H1 (cell line): ENCODE results near the gene ZNF469. TPM values are rescaled to one million over a fixed set of nuclear protein-coding genes. Genes with fewer than 3 reads are reported as not detected.

Experiments
- RFX5 ChIP-seq: IDR thresholded peaks from 2 replicates; pipeline ENCODE4 v1.6.1; 2011; ENCODE audit warnings: low read depth, low read length, improper control_type of control experiment, borderline replicate concordance
- polyA plus RNA-seq, 7 experiments: library from polyadenylated mRNA; depleted of rRNA in 3 of 7; stranded (reverse) in 5 of 7; unstranded in 2 of 7; fragments of >200 nt in 5 of 7; fragments of 200-250 nt in 2 of 7; gene quantifications; 1 replicate in 5 of 7; 2 replicates in 1 of 7; 4 replicates in 1 of 7; pipeline versions ENCODE4 v1.2.1 to v1.2.3, GENCODE V29; 2011 to 2013; ENCODE audit warnings: missing spikeins in 2 of 7, mixed read lengths in 2 of 7
- total RNA-seq: library from RNA; stranded (reverse); fragmentation: NEBNext Ultra II Directional; extraction: Animal tissue kit (Norgen Biotek cat#: 25700); gene quantifications from 2 replicates; pipeline ENCODE4 v1.2.1, GENCODE V29; 2021

The ZNF469 gene
- total and polyA plus RNA-seq, 2 of the 8 experiments (the other 6 are each of a cell fraction or from before 2014, with no cell fraction given) = 0.30 to 1.8 TPM

GRCh38 chr16:88355389-88356123 is 27.2 kb upstream of the ZNF469 start (continued):
- TF ChIP-seq RFX5 = no peak
